ENCODE data around the gene CTSV. TPM values are rescaled to one million over a fixed set of nuclear protein-coding genes. Genes with fewer than 3 reads are reported as not detected.

CTSV gene
- 4.4 TPM for total RNA-seq

DNA sequence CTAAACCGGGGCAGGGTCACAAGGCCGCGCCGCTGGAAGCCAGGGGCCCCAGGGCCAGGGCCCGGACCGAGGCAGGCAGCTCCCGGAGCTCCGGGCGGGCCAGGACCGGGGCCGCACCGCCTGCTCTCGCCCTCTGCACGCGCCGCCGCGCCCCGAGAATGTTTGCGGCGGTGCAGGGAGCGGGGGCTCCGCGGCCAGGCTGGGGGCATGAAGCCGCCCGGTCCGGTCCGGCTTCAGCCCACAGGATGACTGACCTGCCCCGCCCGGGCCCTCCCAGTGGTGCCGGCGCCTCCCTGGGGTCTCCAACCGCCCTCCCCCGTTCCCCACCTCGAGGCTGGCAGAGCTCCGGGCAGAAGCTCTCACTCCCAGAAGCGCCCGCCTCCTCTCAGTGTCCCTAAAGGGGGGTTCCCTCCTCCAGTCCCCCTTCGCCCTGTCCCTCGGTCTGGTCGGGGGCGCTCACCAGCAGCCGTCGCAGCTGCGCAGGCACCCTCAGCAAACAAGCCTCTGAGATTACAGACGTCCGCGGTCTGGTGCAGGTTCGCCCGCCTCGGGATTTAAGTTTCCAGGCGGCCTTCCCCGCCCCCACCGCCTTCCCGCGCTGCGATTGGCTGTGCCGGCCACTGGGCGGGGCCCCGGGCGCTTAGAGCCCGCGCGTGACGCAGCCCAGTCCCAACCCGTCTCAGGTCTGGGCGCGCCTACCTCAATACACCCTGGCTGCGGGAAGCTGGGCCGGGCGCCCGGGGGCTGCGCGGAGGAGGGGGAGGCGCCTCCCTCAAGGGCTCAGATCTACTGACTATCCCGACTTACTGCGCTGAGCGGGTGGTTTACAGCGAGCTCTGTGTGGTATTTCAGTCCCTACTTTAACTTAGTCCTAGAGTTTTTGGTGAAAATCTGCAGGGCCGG is at the start of gene CTSV:
Gene CTSV, minus strand, starts transcription at position 532 of the 903 bp plus-strand sequence. CDS start 1,099 bp downstream, outside the sequence.

Other genes starting within 250 kb of the CTSV start
- 12.3 TPM for gene ZNF782, start 184.6 kb downstream of the CTSV start, total RNA-seq
- gene NUTM2G, start 110.3 kb downstream of the CTSV start, total RNA-seq, result not detected

All from metanephros (tissue), 1 donor.